ENCODE measurements around the gene ZNF146.

DNA sequence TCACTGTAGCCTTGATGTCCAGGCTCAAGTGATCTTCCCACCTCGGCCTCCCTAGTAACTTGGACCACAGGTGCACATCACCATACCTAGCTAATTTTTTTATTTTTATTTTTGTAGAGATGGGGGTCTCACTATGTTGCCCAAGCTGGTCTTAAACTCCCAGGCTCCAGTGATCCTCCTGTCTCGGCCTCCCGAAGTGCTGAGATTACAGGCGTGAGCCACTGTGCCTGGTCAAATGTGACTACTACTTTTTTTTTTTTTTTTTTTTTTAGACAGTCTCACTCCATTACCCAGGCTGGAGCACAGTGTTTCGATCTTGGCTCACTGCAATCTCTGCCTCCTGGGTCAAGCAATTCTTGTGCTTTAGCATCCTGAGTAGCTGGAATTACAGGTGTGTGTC, 42.1 kb upstream of the ZNF146 start:
- TF ChIP-seq POLR2A (IDR thresholded peaks at IDR 0.05) (no peak), POLR2AphosphoS5 (IDR thresholded peaks at IDR 0.05) (no peak), EP300 (IDR thresholded peaks at IDR 0.05) (no peak)
- TF ChIP-seq, protein P1, sequence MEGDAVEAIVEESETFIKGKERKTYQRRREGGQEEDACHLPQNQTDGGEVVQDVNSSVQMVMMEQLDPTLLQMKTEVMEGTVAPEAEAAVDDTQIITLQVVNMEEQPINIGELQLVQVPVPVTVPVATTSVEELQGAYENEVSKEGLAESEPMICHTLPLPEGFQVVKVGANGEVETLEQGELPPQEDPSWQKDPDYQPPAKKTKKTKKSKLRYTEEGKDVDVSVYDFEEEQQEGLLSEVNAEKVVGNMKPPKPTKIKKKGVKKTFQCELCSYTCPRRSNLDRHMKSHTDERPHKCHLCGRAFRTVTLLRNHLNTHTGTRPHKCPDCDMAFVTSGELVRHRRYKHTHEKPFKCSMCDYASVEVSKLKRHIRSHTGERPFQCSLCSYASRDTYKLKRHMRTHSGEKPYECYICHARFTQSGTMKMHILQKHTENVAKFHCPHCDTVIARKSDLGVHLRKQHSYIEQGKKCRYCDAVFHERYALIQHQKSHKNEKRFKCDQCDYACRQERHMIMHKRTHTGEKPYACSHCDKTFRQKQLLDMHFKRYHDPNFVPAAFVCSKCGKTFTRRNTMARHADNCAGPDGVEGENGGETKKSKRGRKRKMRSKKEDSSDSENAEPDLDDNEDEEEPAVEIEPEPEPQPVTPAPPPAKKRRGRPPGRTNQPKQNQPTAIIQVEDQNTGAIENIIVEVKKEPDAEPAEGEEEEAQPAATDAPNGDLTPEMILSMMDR (IDR thresholded peaks at IDR 0.05), result no peak

Data from upper lobe of left lung (tissue), 4 donors.